ENCODE data around the gene CD7.

The CD7 gene

DNA sequence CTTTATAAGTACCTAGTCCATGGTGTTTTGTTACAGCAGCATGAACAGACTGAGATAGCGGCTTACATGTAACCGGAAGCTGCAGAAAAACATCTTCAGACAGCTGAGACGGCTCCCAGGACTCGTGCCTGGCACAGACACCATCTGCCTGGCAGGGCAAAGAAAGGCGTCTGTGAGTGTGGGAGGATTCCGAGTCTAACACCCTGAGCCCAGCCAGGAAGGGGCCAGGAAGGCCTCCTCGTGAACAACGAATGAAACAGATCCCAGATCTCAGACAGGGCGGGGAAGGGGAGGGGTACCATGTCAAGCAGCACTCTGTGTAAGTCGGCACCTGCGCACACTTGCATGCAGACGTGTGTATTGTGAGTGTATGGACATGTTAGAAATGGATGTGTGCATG is 39.6 kb downstream of the CD7 start:
- no peak for DNase-seq

DNA sequence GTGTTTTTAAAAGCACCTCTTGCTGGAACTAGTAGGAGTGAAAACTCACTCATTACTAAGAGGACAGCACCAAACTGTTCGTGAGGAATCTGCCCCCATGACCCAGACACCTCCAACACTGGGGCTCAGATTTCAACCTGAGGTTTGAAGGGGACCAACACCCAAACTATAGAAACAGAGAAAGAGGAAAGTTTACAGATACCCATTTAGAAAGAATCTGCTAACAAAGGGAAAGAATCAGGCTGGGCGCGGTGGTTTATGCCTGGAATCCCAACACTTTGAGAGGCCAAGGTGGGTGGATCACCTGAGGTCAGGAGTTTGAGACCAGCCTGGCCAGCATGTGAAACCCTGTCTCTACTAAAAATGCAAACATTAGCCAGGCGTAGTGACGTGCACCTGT is 40.5 kb downstream of the CD7 start:
- no peak for DNase-seq

DNA sequence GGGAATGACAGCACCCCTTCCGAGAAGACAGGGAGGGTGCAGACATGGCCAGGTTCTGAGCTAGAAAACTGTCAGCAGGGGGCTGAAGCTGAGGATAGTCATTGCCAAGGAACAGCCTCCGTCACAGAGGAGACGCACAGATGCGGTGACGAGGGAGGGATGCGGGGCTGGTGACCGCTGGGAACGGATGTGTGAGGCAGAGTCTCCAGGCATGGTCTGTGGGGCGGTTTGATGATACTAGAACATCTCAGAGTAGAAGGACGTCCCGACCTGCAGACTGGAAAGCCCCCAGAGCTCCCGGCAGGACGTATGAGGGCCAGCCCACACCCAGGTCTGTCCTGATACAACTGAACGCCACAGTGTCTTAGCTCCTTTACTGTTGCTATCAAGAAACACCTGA is 42.1 kb downstream of the CD7 start:
- no peak for DNase-seq

DNA sequence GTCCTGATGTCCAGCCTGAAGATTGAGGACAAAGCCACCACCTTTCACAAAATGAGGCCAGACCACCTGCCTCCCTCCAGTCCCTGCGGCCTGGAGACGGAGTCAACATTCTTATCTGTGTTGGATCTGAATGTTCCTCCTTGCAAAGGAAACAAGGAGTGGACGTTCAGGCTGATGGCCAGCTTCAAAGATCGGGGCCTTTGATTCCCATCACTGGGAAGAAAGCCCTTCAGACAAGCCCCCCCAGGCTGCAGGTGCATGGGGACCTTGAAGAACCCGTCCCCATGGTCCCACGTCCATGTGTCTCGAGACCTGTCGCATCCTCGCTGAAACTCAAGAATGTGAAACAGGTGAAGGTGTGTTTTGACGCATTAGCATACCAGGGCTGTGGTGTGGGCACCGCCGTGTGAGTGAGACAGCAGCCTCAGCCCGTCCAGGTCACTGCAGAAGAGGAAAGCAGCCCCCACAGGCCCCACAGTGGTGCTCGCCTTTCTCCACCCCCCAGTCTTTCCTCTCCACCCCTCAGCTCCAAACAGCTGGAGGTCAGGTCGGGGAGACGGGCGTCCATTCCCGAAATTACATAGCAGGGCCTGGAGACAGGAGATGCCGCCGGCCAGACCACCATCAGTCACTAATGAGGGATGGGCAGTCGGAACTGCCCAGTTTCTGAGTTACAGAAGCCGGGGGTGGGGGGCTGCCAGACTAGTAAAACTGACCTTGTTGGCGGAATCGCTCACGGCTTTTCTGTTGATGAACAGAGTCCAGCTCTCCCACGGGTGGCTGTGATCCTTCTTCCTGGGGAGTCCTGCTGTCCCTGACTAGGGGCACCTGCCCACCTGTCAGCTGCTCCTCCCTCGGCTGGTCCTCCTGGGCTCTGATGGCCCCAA is 43.0 kb downstream of the CD7 start:
- no peak for DNase-seq

DNA sequence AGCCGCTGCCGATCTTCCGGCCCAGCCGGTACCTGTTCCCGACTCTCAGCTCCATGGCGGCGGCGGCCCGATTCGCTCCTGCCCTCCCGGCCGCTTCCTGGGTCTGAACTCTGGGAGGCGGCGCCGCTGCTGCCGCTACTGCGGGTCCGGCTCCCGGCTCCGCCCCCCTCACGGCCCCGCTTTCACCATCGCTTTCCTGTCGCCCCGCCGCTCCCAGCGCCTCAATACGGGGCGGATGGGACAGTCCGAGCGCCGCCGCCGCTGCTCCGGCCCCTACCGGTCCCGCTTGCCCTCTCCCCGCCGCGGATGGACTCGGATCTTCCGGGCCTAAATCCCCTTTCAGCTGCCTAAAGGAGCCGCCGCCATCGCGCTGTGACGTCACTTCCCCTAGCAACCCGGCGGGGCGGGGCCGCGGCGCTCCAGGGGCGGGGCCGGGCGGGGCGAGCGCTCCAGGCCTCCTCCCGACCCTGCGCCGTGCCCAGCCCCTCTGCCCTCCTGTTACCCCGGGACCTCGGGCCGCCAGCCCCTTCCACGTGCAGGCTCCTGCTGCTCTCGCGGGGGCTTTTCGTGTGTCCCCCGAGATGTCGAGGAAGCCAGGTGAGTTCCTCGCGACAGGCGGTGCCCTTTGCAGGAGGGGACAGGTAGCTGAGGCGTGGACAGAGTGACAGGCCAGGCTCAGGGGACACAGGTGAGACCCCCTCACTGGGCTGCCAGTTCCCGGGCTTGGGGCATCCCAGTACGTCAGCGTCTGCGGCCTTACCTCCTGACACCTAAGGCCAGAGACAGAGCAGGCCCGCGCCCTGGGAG is 43.9 kb downstream of the CD7 start, which contains the start of gene CSNK1D:
CSNK1D (minus strand) TSS at position 374 of the 807 bp plus-strand sequence; CDS start at position 55, 319 bp downstream.
- DNase-seq, result peak; percentile 97

DNA sequence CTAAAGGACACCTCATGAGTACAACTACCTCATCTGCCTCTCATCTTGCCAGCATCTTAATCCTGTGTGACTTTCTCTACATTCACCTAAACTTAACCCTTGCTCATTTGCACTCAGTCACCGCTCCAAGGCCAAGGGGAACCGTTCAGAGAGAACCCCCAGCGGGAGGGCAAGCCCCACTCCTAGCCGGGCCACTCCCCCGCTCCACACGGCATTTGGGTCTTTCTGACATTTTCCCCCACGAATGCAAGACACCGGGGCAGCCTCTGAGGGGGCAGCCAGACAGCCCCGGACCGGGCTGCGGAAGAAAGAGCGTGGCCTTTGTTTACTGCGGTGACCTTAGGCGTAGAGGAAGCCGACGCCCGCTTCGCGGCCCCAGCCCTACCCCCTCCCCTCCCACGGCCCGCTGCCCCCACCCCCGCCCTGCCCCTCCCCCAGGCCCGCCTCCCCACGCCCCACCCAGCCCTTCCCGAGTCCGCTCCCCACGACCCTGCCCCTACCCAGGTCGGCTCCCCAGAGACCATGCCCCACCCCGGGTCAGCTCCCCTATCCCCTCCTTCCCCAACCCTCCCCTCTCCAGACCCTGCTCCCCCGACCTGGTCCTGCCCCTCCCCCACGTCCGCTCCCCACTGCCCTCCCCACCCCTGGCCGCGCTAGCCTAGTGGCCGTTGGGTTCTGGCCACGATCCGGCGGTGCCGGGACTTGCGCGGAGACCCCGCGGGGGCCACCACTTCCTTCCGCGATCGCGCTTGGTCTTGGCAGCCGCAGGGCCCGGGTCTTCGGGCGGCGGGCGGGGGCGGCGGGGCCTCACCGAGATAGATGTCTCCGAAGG is 44.7 kb downstream of the CD7 start:
- peak; percentile 66 for DNase-seq

DNA sequence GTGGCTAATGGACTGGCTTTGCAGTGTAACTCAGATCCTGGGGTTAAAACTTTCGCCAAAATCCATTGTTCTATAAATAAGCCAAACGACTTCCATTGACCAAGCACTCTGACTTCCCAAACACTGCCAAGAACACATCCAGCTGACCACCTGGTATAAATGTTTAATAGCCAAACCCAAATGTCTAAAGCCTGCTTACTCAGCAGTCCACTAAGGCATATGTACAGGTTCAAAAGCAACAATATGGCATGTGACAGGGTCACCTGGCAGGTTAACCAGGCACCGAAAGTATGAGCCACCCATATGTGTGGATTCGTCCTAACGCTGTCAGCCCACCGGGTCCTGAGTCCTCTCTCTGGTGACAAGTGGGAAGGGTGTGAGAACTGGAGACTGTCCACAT is 46.0 kb downstream of the CD7 start:
- DNase-seq, result no peak

DNA sequence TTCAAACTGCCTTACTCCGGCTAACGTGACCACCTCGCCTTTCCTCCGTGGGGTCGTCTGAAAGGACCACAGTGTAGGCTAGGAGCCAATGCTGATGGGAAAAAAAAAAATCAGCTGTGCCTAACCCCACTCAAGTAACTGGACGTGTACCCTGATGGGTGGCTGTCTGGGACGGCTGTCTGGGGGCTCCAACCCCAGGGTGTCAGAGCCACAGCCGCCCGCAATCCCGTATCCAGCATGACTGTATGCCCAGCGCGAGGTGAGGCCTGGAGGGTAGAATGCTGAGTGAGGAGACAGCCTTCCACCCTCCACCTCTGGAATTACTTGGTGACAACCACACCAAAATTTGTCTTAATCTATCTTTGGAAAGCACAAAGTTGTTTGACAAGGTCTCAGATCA is 46.8 kb downstream of the CD7 start:
- no peak for DNase-seq

DNA sequence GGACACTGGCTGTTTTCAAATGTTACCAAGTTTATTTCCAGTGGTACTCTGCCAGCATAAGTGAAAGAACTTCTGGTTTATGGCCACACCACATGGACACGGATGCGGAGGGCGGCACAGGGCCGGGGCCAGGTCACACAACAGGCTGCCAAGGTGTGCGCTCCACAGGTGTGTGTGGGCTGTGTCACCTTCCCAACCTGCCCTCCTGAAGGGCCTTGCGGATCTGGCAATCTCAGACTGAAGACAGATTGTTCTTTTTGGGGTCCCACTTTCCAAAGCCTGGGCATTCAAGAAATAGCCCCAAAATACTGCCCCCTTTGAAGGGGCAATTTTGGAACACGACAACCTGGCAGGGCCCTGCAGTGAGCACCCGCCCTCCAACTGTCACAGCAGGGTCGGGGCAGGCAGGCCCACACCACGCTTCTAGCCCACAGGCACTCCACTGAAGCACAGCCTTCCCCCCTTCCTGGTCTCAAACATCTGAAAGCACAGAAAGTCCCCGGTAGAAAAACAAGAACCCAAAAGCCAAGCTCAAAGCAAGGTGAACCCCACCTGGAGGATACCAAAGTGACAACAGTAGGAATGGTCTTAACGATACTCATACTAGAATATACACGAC is 47.4 kb downstream of the CD7 start:
- DNase-seq, result no peak

DNA sequence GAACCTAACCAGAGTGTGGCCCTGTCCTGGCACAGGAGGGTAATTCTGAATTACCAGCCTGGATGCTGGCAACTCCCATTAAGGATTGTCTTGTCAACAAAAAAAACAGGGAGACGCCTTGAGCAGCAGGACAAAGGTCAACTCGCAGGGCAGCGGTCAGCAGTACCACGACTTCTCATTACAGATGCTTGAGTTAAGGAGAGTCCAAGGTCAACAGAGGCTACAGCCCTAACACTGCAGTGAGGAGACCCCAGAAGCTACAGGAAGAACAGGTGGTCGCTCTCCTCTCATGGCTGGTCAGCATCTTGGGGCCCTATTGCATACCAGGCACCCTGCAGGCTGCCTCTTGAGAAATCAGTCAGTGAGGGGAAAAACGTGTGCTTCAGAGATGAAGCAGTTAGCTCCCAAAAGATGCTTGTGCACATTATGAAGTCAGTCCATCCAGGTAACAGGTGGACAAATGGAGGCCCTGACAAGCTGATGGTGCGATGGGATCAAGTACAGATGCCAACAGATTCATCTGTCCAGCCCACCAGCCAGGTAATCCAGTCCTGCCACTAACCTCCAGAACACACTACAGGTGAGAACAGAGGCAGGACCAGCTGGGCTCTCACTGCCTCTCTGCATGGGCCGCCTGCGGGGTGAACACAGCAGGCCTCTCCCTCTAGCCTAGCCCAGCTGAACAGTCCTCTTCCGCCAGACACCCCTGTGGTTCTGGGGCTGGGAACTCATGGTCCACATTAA is 48.1 kb downstream of the CD7 start:
- no peak for DNase-seq

DNA sequence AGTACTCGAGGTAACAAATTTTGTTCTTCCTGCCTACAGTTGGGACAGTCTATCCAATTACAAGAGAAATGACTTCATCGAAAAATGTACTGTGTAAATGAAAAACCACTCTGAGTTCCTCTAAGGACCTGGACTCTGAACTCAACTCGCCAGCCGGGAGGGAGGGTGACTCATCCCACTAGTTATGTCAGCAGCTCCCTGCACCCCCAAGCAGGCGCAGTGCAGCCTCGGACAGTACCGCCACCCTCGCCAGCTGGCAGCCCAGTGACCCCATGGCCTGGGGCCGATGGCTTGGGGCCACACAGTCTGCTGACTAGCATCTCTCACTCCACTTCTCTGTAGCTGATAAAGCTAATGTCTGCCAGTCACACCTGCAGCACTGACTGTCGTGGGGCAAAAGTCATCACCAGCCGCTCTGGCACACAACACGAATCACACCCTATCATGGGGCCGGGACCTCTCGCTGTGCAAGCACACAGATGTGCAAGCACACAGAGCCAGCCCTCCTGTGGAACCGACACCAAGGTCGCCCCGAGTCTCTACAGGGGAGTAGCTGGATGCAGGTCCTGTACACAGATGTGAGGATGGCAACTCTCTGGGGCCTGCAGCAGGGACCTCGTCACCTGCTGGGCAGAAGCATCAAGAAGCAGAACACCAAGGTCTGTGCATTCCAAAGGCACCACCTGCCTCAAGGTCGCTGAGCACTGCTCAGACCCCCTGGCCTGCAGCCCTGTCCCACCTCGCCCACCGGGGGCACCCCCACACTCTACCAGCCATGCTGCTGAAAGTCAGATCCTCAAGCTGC is 49.6 kb downstream of the CD7 start:
- peak; percentile 61 for DNase-seq

DNA sequence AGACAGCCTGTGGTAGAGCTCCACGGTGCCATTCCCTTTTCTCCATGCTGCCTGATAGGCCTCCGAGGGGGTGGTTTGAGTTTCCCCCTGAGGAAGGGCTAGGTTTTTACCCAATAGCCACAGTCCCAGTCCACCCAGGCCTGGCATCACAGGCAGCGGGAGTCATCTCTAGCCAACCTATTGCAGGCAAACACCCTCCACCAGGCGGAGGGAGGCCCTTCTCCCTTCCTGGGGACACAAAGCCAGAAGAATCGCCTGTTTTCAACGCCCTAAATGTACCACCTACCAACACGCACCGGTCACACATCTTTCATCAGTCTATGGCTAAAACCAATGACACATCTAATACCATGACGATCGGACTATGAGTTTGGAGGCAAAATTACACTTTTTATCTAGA is 51.3 kb downstream of the CD7 start:
- DNase-seq, result no peak

All from activated T-cell treated with anti-CD3 and anti-CD28 coated beads, Interleukin-2, amount 50 U/mL, for 1 hour (primary cell).